Mesenchymal stem cell (in vitro differentiated cells and primary cell): ENCODE data around the gene LDHD.

Experiments
- DNase-seq: peaks from one replicate; pipeline ENCODE4 v3.0.0-alpha.2; 2013
- H2AFZ ChIP-seq: one replicate; pipeline ENCODE4 v1.6.1; 2013; ENCODE audit warnings: low read depth, mild to moderate bottlenecking, control low read depth, inconsistent platforms, low read length, moderate library complexity
- H2AK5ac ChIP-seq: 2 replicates; pipeline ENCODE4 v1.6.1; 2013; ENCODE audit warnings: low read length, moderate library complexity, mild to moderate bottlenecking, inconsistent platforms; ENCODE audit not compliant: severe bottlenecking
- H2BK120ac ChIP-seq: one replicate; pipeline ENCODE4 v1.6.1; 2013; ENCODE audit warnings: low read depth, mild to moderate bottlenecking, inconsistent platforms, low read length, moderate library complexity
- H2BK12ac ChIP-seq, 2 experiments: one replicate each; pipeline ENCODE4 v1.6.1; 2013; ENCODE audit warnings: inconsistent platforms in 2 of 2, low read length in 2 of 2, mild to moderate bottlenecking in 2 of 2, moderate library complexity in 2 of 2, control low read depth in 1 of 2
- H2BK15ac ChIP-seq: one replicate; pipeline ENCODE4 v1.6.1; 2013; ENCODE audit warnings: mild to moderate bottlenecking, low read depth, inconsistent platforms; ENCODE audit not compliant: poor library complexity, severe bottlenecking
- H2BK5ac ChIP-seq: 2 replicates; pipeline ENCODE4 v1.6.1; 2013; ENCODE audit warnings: low read depth, mild to moderate bottlenecking, low read length, control low read depth, inconsistent platforms; ENCODE audit not compliant: poor library complexity, severe bottlenecking
- H3K14ac ChIP-seq, 2 experiments: one replicate each; pipeline ENCODE4 v1.6.1; 2013; ENCODE audit warnings: inconsistent platforms in 2 of 2, low read length in 2 of 2, control low read depth in 1 of 2, mild to moderate bottlenecking in 1 of 2, moderate library complexity in 1 of 2
- H3K18ac ChIP-seq, 2 experiments: one replicate each; pipeline ENCODE4 v1.6.1; 2013; ENCODE audit warnings: inconsistent platforms in 2 of 2, low read length in 2 of 2, control low read depth in 1 of 2, low read depth in 1 of 2, mild to moderate bottlenecking in 1 of 2
- H3K23ac ChIP-seq, 2 experiments: one replicate each; pipeline ENCODE4 v1.6.1; 2013; ENCODE audit warnings: inconsistent platforms in 2 of 2, low read length in 2 of 2, mild to moderate bottlenecking in 2 of 2, moderate library complexity in 2 of 2, control low read depth in 1 of 2
- H3K27ac ChIP-seq: 2 replicates; pipeline ENCODE4 v1.5.1; 2013; ENCODE audit warnings: mild to moderate bottlenecking, moderate library complexity, low read length, control low read depth, inconsistent platforms; ENCODE audit not compliant: poor library complexity, severe bottlenecking
- H3K27me3 ChIP-seq, 2 experiments: 2 replicates each; pipeline versions ENCODE4 v1.6.1 to v1.7.0; 2013; ENCODE audit warnings: low read length in 2 of 2, mild to moderate bottlenecking in 2 of 2, moderate library complexity in 2 of 2, control low read depth in 1 of 2, inconsistent platforms in 1 of 2; ENCODE audit not compliant: control insufficient read depth in 1 of 2, insufficient read depth in 1 of 2
- H3K36me3 ChIP-seq, 2 experiments: 2 replicates each; pipeline versions ENCODE4 v1.6.1 to v1.7.0; 2013; ENCODE audit warnings: low read length in 2 of 2, control low read depth in 1 of 2, inconsistent platforms in 1 of 2, low read depth in 1 of 2, mild to moderate bottlenecking in 1 of 2; ENCODE audit not compliant: insufficient read depth in 2 of 2, control insufficient read depth in 1 of 2
- H3K4ac ChIP-seq, 2 experiments: one replicate each; pipeline ENCODE4 v1.6.1; 2013; ENCODE audit warnings: inconsistent platforms in 2 of 2, low read length in 2 of 2, mild to moderate bottlenecking in 2 of 2, moderate library complexity in 2 of 2, control low read depth in 1 of 2, low read depth in 1 of 2
- H3K4me1 ChIP-seq: 2 replicates; pipeline ENCODE4 v1.6.1; 2013; ENCODE audit warnings: low read depth, low read length, control low read depth; ENCODE audit not compliant: control insufficient read depth, insufficient read depth
- H3K4me2 ChIP-seq: 2 replicates; pipeline ENCODE4 v1.6.1; 2013; ENCODE audit warnings: low read length, mild to moderate bottlenecking, inconsistent platforms; ENCODE audit not compliant: poor library complexity, severe bottlenecking
- H3K4me3 ChIP-seq, 2 experiments: 2 replicates each; pipeline versions ENCODE4 v1.5.1 to v1.7.0; 2013; ENCODE audit warnings: low read length in 2 of 2, mild to moderate bottlenecking in 2 of 2, control low read depth in 1 of 2, low read depth in 1 of 2; ENCODE audit not compliant: insufficient read depth in 1 of 2
- H3K79me1 ChIP-seq: replicated peaks from 2 replicates; pipeline ENCODE4 v1.6.1; 2013; ENCODE audit warnings: mild to moderate bottlenecking, control low read depth, low read length, inconsistent platforms; ENCODE audit not compliant: poor library complexity, severe bottlenecking
- H3K9ac ChIP-seq: 2 replicates; pipeline ENCODE4 v1.7.0; 2013; ENCODE audit warnings: mild to moderate bottlenecking, low read length, moderate library complexity
- H3K9me3 ChIP-seq: 2 replicates; pipeline ENCODE4 v1.7.0; 2013; ENCODE audit warnings: mild to moderate bottlenecking, low read length; ENCODE audit not compliant: control insufficient read depth
- H4K8ac ChIP-seq: one replicate; pipeline ENCODE4 v1.6.1; 2013; ENCODE audit warnings: inconsistent platforms, mild to moderate bottlenecking, low read length, moderate library complexity
- H4K91ac ChIP-seq: one replicate; pipeline ENCODE4 v1.6.1; 2013; ENCODE audit warnings: mild to moderate bottlenecking, low read length, inconsistent platforms
- WGBS: methylation state at CpG from one replicate; pipeline ENCODE4 v1.1.7; 2013; ENCODE audit warnings: mixed read lengths; 5-methylcytosine and 5-hydroxymethylcytosine counted together

Gene LDHD

GRCh38 chr16:75099738-75100602 is 16.6 kb downstream of the LDHD start:
- peaks cover 43% of the 10 kb centered on the region for H3K79me1 ChIP-seq
- H3K4ac ChIP-seq = no peak overlapping the region
- H3K9me3 ChIP-seq = no peaks in the 10 kb centered on the region
- no peak overlapping the region for H2AFZ ChIP-seq
- no peaks in the 10 kb centered on the region for H3K27me3 ChIP-seq
- WGBS = 82% methylated on average over 15 of the region's 16 CpGs
- H2BK5ac ChIP-seq = no peak overlapping the region
- peak overlapping the region; percentile 60 for H2BK15ac ChIP-seq
- H3K36me3 ChIP-seq = peaks cover 12 to 28% of the 10 kb centered on the region in 2 experiments
- no peak overlapping the region for H3K23ac ChIP-seq
- no peak overlapping the region for H2AK5ac ChIP-seq
- DNase-seq = no peak
- peak overlapping the region; percentile 5 to 49 for H3K18ac ChIP-seq
- H3K4me1 ChIP-seq = peaks cover 24% of the 10 kb centered on the region
- H2BK12ac ChIP-seq = peak overlapping the region; percentile 38 to 44
- H4K91ac ChIP-seq = no peak overlapping the region
- H3K4me3 ChIP-seq = no peak overlapping the region
- no peak overlapping the region for H2BK120ac ChIP-seq
- H3K9ac ChIP-seq = no peak overlapping the region
- peak overlapping the region; percentile 43 for H4K8ac ChIP-seq
- peak overlapping the region; percentile 9 for H3K27ac ChIP-seq
- H3K4me2 ChIP-seq = no peak overlapping the region
- H3K14ac ChIP-seq = peak overlapping the region in 1 of 2 experiments; percentile 39

GRCh38 chr16:75099075-75099667 is 17.4 kb downstream of the LDHD start:
- Histone ChIP-seq H4K91ac (peak overlapping the region; percentile 43), H4K8ac (peak overlapping the region; percentile 66), H3K4me2 (no peak overlapping the region), H3K23ac (no peak overlapping the region), H3K4me1 (peaks cover 24% of the 10 kb centered on the region), H3K4ac (no peak overlapping the region), H3K79me1 (peaks cover 43% of the 10 kb centered on the region), H3K27ac (no peak overlapping the region), H2BK5ac (no peak overlapping the region), H2AFZ (no peak overlapping the region), H2AK5ac (no peak overlapping the region), H2BK12ac (no peak overlapping the region), H3K9me3 (no peaks in the 10 kb centered on the region), H3K18ac (no peak overlapping the region), H2BK120ac (no peak overlapping the region), H2BK15ac (peak overlapping the region; percentile 60), H3K4me3 (no peak overlapping the region), H3K36me3 (peaks cover 19 to 29% of the 10 kb centered on the region in 2 experiments), H3K27me3 (no peaks in the 10 kb centered on the region), H3K9ac (no peak overlapping the region), H3K14ac (no peak overlapping the region)
- no peak for DNase-seq
- 74% methylated on average over 8 of the region's 8 CpGs for WGBS

GRCh38 chr16:75097941-75098901 is 18.4 kb downstream of the LDHD start:
- Histone ChIP-seq H2BK120ac (no peak overlapping the region), H3K27me3 (no peaks in the 10 kb centered on the region), H2AFZ (no peak overlapping the region), H4K8ac (peak overlapping the region; percentile 28), H3K79me1 (peaks cover 49% of the 10 kb centered on the region), H3K23ac (no peak overlapping the region), H2BK12ac (peak overlapping the region in 1 of 2 experiments; percentile 41), H3K4me1 (peaks cover 26% of the 10 kb centered on the region), H2BK15ac (no peak overlapping the region), H3K4me2 (no peak overlapping the region), H3K27ac (no peak overlapping the region), H2BK5ac (no peak overlapping the region), H2AK5ac (no peak overlapping the region), H3K4me3 (no peak overlapping the region), H3K36me3 (peaks cover 22 to 36% of the 10 kb centered on the region in 2 experiments), H3K14ac (no peak overlapping the region), H4K91ac (no peak overlapping the region), H3K18ac (no peak overlapping the region), H3K9me3 (no peaks in the 10 kb centered on the region), H3K4ac (peak overlapping the region in 1 of 2 experiments; percentile 2), H3K9ac (no peak overlapping the region)
- 92% methylated on average over 15 of the region's 15 CpGs for WGBS
- no peak for DNase-seq
